ENCODE measurements around the gene TEAD3.
"Not testable (repeated sequence)": the region's sequence is repeated elsewhere in the genome, so short reads cannot be mapped to it uniquely, and the experiment has no call there.

Gene TEAD3

DNA sequence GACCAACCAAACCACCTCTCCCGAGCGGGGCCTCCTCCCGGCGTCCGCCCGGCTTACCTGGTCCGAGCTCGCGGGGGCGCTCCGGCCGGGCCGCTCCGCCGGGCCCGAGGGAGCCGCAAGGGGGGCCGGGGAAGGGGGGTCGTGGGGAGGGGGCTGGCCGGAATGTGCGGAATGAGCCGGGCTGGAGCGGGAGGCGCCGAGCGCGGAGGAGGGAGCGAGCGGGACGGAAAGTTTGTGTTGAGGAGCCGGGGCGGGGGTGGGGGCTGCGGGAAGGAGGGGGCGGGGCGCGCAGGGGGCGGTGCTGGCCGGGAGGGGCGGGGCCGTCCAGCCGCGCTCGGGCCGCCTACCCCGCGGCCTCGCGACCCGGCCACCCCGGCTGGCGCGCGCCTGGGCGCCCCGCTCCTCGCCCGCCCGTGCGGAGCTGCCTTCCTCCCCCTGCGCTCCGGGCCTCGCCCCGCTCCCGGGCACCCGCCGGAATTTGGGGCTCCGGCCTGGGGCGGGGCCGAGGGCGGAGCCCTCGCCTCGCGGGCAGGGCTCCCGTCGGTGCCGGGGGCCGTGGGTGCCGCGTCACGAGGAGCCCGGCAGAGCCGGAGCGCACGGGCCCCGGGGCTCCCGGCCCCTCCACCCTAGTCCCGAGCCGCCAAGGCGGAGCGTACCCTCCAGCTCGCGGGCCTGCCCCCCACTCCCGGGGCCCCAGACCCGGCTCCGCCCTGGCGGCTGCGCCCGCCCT lies at the start of gene TEAD3:
Gene TEAD3 (minus strand): TSS at position 239 of the 730 bp plus-strand sequence.
- Mint-ChIP-seq H3K9me3 (no peaks in the 10 kb centered on the region), H3K27me3 (ENCODE audit: low read depth) (peaks cover 67% of the 10 kb centered on the region), H3K27ac (peak within 1 kb of the TSS; percentile 42)

DNA sequence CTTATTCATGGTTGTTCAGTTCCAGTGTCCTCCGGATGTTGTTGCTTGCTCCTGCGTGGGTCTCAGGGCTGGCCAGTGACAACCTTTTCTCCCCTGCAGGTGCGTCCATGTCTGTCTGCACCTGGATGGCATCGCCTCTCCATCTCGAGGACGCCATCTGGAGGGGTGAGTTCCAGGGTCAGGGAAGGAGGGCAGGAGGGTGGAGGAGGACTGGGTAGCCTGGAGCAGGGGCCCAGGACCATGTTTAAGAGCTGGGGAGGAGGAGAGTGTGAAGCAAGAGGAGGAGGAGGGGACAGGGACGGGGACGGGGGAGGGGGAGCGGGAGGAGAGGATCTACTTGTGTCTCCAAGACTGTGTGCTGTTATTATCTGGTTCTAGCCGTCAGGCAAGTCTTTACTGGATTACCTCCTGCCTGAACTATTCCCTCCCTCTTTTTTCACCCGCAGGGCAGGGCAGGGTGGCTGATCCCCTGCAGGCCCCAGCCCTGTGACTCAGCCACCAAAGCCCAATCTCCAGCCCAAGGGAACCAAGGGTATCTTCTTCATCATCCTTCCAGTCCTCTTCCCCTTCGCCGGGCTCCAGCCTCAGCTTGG lies 48.0 kb upstream of the TEAD3 start:
- H3K27me3 Mint-ChIP-seq (ENCODE audit: low read depth): peaks cover 3% of the 10 kb centered on the region
- H3K9me3 Mint-ChIP-seq: peaks cover 3% of the 10 kb centered on the region
- no peak overlapping the region for H3K4me3 Mint-ChIP-seq
- H3K36me3 Mint-ChIP-seq (ENCODE audit: low read depth): peaks cover 4% of the 10 kb centered on the region
- H3K4me1 Mint-ChIP-seq (ENCODE audit: low read depth): no peaks in the 10 kb centered on the region
- H3K27ac Mint-ChIP-seq: no peak overlapping the region

More for the DNA sequence above, at the start of gene TEAD3:
- Mint-ChIP-seq H3K4me1 (ENCODE audit: low read depth) (peaks cover 7% of the 10 kb centered on the region), H3K4me3 (peak within 1 kb of the TSS; percentile 79), H3K36me3 (ENCODE audit: low read depth) (no peaks in the 10 kb centered on the region)

DNA sequence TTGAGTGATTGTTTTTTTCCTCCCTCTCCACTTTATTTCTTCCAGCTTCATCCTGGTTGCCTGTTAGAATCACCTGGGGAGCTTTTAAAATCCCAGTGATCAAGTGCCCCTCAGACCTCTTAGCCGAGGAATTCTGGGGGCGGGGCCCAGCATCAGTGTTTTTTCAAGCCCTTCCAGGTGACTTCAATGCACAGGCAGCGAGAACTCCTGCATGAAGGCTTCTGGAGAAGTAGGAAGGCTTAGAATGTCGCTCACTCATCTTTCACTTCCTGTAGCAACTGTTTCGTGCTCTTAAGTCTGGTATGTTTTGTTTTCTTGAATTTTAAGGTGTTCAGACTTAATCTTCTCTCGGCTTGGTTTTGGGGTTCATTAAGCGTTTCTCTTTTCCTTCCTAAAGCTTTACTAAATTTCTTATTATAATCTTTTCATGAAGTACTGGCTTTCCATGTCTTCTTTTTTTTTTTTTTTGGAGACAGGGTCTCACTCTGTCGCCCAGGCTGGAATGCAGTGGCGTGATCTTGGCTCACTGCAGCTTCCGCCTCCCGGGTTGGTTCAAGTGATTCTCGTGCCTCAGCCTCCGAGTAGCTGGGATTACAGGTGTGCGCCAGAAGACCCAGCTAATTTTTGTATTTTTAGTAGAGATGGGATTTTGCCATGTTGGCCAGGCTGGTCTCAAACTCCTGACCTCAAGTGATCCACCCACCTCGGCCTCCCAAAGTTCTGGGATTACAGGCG lies 46.7 kb upstream of the TEAD3 start:
- Mint-ChIP-seq H3K4me3 (no peak overlapping the region), H3K36me3 (ENCODE audit: low read depth) (no peaks in the 10 kb centered on the region), H3K9me3 (no peaks in the 10 kb centered on the region), H3K27ac (no peak overlapping the region), H3K27me3 (ENCODE audit: low read depth) (peaks cover 4% of the 10 kb centered on the region), H3K4me1 (ENCODE audit: low read depth) (no peaks in the 10 kb centered on the region)

DNA sequence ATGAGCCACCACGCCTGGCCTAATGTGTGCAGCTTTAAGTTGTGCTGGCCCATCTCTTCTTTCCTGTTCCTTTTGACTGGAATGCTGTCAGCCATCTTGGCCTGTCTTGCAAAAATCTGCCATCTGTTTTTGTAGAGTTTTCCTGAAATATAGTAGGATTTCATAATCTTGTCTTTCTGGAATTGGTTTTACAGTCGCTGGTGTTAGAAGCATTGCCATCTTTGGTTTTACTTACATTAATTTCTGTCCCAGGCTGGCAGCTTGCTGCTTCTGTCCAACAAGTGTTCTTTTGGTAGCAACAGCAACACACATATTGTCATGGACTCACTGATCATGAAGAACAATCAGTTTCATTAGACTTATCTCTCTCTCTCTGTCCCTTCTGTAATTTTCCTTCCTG lies 45.0 kb upstream of the TEAD3 start:
- Mint-ChIP-seq H3K36me3 (ENCODE audit: low read depth) (no peaks in the 10 kb centered on the region), H3K27me3 (ENCODE audit: low read depth) (peaks cover 4% of the 10 kb centered on the region), H3K9me3 (no peaks in the 10 kb centered on the region), H3K4me1 (ENCODE audit: low read depth) (no peaks in the 10 kb centered on the region), H3K27ac (no peak overlapping the region), H3K4me3 (no peak overlapping the region)

DNA sequence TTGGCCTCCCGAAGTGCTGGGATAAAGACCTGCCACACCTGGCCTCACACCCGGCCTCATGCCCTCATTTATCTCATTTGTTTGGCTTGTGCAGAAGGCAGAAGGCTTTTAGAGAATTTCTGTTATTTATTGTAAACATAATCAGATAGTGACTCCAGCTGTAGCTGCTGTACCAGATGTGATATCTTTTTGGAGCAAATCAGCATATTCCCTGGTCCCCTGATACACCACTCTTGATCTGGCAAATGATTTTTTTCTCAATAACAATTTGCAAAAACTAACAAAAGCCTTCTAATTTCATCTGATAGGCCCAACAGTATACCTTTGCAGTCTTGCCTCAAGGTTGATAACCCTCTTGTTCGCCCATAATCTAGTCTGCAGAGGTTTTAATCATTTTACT lies 42.3 kb upstream of the TEAD3 start:
- H3K27me3 Mint-ChIP-seq (ENCODE audit: low read depth): peaks cover 16% of the 10 kb centered on the region
- no peak overlapping the region for H3K27ac Mint-ChIP-seq
- H3K36me3 Mint-ChIP-seq (ENCODE audit: low read depth): no peaks in the 10 kb centered on the region
- H3K9me3 Mint-ChIP-seq: no peaks in the 10 kb centered on the region
- H3K4me3 Mint-ChIP-seq: no peak overlapping the region
- peaks cover 2% of the 10 kb centered on the region for H3K4me1 Mint-ChIP-seq (ENCODE audit: low read depth)

DNA sequence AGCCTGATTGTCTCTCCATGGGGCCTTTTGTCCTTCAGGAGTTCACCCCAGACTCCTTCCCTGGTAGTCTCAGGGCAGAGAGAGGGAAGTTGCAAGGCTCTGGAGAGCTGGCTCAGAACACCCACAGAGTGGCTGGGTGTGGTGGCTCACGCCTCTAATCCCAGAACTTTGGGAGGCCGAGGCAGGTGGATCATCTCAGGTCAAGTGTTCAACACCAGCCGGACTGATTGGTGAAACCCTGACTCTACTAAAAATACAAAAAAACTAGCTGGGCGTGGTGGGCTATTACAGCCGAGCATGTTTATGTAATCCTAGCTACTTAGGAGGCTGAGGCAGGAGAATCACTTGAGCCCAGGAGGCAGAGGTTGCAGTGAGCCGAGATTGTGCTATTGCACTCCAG lies 39.0 kb upstream of the TEAD3 start:
- H3K9me3 Mint-ChIP-seq; H3K4me1 Mint-ChIP-seq (ENCODE audit: low read depth); H3K27ac Mint-ChIP-seq; H3K4me3 Mint-ChIP-seq; H3K36me3 Mint-ChIP-seq (ENCODE audit: low read depth): not testable (repeated sequence)
- peaks cover 32% of the 10 kb centered on the region for H3K27me3 Mint-ChIP-seq (ENCODE audit: low read depth)

DNA sequence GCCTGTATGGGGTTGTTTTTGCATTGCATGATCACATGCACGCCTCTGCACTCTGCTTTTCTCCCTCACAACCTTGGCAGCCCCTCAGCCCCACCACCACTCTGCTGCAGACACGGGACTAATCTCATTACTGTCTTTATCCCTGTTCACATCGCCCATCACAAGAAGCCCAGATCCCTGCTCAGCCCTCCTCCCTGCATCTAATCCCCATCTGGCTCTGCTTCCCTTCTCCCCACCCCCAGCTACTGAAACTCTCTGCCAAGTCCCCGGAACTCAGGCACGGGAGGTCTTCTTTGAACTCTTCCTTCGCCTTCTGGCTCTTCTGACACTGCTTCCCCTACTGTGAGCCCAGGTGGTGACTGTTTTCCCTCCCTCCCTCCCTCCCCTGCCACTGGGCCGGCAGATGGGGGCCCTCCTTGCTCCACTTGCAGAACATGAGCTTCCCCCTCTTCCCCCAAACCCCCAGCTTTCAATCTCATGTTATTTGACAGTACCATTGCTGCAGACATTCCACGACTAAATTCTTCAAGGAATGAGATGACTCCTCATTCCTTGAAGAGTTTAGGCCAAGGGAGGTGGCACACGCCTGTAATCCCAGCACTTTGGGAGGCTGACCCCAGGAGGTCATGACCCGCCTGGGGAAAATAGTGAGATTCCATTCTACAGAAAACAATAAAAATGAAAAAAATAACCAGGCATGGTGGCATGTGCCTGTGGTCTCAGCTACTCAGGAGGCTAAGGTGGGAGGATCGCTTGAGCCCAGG lies 37.7 kb upstream of the TEAD3 start:
- H3K9me3 Mint-ChIP-seq: no peaks in the 10 kb centered on the region
- peaks cover 28% of the 10 kb centered on the region for H3K27me3 Mint-ChIP-seq (ENCODE audit: low read depth)
- peaks cover 2% of the 10 kb centered on the region for H3K4me1 Mint-ChIP-seq (ENCODE audit: low read depth)
- no peaks in the 10 kb centered on the region for H3K36me3 Mint-ChIP-seq (ENCODE audit: low read depth)
- no peak overlapping the region for H3K4me3 Mint-ChIP-seq
- H3K27ac Mint-ChIP-seq: no peak overlapping the region

DNA sequence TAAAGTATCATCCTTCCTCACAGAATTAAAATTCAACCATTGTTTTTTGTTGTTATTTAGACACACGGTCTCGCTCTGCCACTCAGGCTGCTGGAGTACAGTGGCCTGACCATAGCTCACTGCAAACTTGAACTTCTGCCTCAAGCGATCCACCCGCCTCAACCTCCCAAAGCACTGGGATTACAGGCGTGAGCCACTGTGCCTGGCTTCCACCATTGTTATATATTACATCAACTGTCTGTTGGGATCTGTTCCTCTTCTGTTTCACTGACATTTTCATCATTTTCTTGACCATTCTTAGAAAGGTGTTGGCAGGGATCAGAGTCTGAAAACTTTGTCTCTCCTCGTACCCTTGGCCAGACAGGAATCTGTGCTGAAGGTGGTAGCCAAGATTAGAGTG lies 37.1 kb upstream of the TEAD3 start:
- Mint-ChIP-seq H3K9me3 (no peaks in the 10 kb centered on the region), H3K36me3 (ENCODE audit: low read depth) (no peaks in the 10 kb centered on the region), H3K27me3 (ENCODE audit: low read depth) (peaks cover 28% of the 10 kb centered on the region), H3K4me1 (ENCODE audit: low read depth) (peaks cover 2% of the 10 kb centered on the region), H3K27ac (no peak overlapping the region), H3K4me3 (no peak overlapping the region)

DNA sequence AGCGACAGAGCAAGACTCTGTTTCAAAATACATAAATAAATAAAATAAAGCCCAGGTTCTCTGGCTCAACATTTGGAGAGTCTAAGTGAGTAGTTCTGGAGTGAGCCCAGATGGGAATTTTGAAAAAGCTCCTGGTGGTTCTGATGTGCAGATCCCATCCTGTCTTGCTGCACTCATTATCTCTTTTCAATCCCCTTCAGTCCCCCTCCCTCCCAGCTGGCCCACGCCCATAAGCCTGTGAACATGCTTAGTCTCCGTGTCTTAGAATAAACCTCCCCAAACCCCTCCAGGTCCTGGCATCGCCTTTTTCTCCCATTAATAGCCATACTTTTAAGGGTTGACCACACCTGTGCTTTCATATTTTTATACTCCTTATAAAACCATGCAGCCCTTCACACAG lies 35.2 kb upstream of the TEAD3 start:
- no peaks in the 10 kb centered on the region for H3K9me3 Mint-ChIP-seq

DNA sequence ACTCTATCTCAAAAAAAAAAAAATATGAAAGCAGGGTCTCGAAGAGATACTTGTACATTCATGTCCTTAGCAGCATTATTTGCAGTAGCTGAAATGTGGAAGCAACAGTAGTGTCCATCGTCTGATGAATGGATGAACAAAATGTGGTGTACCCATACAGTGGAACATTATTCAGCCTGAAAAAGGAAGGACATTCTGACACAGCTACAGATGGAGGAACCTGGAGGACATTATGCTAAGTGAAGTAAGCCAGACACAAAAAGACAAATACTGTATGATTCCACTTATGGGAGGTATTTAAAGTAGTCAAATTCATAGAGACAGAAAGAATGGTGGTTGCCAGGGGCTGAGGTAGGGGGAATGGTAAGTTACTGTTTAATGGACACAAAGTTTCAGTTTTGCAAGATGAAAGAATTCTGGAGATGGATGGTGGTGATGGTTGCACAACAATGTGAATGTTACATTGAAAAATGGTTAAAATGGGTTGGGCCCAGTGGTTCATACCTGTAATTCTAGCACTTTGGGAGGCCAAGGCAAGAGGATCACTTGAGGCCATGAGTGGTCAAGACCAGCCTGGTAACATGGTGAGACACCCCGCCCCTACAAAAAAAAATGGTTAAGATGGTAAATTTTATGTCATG lies 27.6 kb upstream of the TEAD3 start:
- Mint-ChIP-seq H3K36me3 (ENCODE audit: low read depth) (no peaks in the 10 kb centered on the region), H3K27ac (no peak overlapping the region), H3K4me1 (ENCODE audit: low read depth) (peaks cover 13% of the 10 kb centered on the region), H3K27me3 (ENCODE audit: low read depth) (peaks cover 9% of the 10 kb centered on the region), H3K4me3 (no peak overlapping the region), H3K9me3 (no peaks in the 10 kb centered on the region)

More for the DNA sequence above, 35.2 kb upstream of the TEAD3 start:
- H3K4me1 Mint-ChIP-seq (ENCODE audit: low read depth): peaks cover 2% of the 10 kb centered on the region
- H3K4me3 Mint-ChIP-seq: no peak overlapping the region
- no peaks in the 10 kb centered on the region for H3K36me3 Mint-ChIP-seq (ENCODE audit: low read depth)
- H3K27me3 Mint-ChIP-seq (ENCODE audit: low read depth): peaks cover 37% of the 10 kb centered on the region
- H3K27ac Mint-ChIP-seq: no peak overlapping the region

DNA sequence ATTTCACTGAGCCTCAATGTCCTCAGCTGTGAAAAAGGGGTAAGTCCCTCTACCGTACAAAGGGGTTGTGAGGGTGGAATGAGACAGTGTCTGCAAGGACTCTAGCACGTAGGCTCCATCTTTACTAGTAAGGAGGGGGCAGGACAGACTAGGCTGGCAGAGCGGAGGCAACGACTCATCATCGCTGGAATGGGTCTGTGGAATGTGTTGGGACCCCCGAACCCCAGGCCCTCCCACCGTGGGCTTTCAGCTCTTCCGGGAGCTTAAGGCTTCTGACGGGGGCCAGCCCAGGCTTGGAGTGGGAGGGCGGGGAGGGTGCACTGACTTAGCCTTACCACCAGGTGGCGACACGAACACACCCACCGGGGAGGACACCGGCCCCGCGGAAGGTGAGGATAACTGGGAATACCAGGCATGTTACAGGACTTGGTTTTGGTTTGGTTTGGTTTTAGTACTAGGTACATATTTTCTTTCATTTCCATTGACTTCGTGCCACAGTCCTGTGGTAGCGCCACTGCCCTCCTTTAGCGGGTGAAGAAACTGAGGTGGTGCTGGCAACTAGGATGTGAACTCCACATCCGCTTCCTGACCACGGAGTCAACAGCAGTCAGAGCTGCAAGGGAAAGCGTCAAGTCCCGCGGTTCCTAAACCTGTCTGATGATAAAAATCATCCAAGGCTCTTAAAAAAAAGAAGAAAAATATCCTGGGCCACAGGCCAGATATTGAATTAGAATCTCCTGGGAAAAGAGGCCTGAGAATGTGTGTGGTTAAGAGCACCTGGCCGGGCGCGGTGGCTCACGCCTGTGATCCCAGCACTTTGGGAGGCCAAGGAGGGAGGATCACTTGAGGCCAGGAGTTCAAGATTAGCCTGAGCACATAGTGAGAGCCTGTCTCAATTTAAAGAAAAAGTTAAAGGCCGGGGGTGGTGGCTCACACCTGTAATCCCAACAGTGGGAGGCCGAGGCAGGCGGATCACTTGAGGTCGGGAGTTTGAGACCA lies 26.1 kb upstream of the TEAD3 start:
- Mint-ChIP-seq H3K4me1 (ENCODE audit: low read depth) (peaks cover 13% of the 10 kb centered on the region), H3K9me3 (no peaks in the 10 kb centered on the region), H3K27me3 (ENCODE audit: low read depth) (peaks cover 4% of the 10 kb centered on the region), H3K4me3 (peak overlapping the region; percentile 72), H3K27ac (peak overlapping the region; percentile 82), H3K36me3 (ENCODE audit: low read depth) (no peaks in the 10 kb centered on the region)

DNA sequence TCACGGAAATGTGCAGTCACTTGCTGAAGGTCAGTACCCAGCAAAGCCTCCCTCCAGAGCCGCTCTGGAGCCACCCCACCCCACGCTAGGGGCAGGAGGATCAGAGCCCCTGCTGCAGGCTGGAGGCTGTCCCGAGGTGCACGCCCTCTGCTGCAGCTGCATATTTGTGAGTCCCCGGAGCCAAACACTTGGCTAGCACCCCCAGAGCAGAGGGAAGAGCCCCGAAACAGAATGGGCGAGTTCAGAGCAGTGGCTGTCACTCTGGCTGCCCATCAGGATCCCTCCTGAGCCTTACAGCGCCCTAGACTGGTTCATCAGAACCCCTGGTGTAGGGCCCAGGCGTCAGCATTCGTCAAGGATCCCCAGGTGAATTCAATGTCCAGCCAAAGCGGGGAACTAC lies 25.3 kb upstream of the TEAD3 start:
- Mint-ChIP-seq H3K9me3 (no peaks in the 10 kb centered on the region), H3K4me1 (ENCODE audit: low read depth) (peaks cover 13% of the 10 kb centered on the region), H3K36me3 (ENCODE audit: low read depth) (no peaks in the 10 kb centered on the region), H3K4me3 (peak overlapping the region; percentile 66), H3K27ac (no peak overlapping the region), H3K27me3 (ENCODE audit: low read depth) (no peaks in the 10 kb centered on the region)

DNA sequence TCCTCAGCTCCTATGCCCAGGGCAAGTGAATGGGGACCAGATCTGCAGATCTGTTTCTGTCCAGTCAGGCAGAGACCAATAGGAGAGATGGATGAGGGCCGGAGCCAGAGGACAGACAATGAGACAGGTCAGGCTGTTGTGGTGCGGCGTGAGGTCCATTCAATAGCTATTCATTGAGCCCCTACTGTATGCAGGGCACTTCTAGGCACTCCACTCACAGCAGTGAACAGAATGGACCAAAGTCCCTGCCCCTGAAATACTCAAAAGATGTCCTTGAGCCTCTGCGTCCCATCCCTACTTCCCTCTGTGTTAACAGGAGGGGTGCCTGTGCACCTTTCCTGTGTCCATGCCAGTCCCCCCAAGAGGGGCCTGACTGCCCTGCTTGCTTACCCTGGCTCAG lies 24.4 kb upstream of the TEAD3 start:
- H3K27me3 Mint-ChIP-seq (ENCODE audit: low read depth): peaks cover 3% of the 10 kb centered on the region

More for the DNA sequence above, 24.4 kb upstream of the TEAD3 start:
- no peaks in the 10 kb centered on the region for H3K9me3 Mint-ChIP-seq
- no peak overlapping the region for H3K4me3 Mint-ChIP-seq
- H3K27ac Mint-ChIP-seq: no peak overlapping the region
- no peaks in the 10 kb centered on the region for H3K36me3 Mint-ChIP-seq (ENCODE audit: low read depth)
- peaks cover 13% of the 10 kb centered on the region for H3K4me1 Mint-ChIP-seq (ENCODE audit: low read depth)

All from T-helper 1 cell treated with Interleukin-12 subunit alpha and Interleukin-12 subunit beta and Interleukin-4 antibody, amounts not matched to agents 30 μg/mL and 1 μg/mL, for 36 hours (primary cell).